ENCODE measurements around the gene RAB31. TPM values are rescaled to one million over a fixed set of nuclear protein-coding genes. Genes with fewer than 3 reads are reported as not detected.

RAB31 gene
- total RNA-seq, 3 donors from 2014 or later: 22.4 to 110 (median 32.4) TPM

DNA sequence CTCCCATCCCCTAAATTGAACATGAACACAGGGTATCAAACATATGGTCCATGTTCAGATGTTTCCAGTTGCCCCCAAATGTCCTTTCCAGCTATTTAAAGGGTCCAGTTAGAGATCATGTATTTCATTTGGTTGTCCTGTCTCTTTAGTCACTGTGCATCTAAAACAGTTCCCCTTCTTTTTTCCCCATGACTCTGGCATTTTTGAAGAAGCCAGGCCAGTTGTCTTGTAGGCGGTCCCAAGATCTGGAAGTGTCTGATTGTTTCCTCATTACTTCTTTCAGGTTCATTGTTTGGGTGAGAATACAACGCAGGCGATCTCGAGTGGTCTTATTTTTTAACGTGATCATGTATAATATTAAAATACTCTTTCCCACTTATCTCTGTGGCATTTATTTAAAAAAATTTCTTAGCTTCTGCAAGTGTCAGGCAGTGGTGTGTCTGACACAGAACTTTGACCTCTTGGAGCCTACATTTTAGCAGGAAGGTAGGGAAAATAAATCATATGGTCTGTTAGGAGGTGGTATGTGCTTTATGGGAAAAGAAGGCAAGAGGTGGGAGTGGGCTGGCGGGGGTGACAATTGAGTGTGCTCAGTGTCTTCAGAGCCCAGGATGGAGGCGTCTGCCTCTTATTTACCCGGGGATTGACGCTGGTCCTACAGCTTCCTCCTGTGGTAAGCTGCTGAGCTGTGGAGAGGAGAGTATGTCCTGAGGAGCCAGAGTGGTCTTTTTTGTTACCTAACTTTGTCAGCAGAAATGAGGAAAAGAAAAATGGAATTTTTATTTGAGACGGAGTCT lies 8.1 kb downstream of the RAB31 start:
- no peaks in the 10 kb centered on the region for H3K4me1 ChIP-seq
- H3K4me3 ChIP-seq: no peak overlapping the region
- H3K27me3 ChIP-seq: no peaks in the 10 kb centered on the region
- TF ChIP-seq, protein P1, sequence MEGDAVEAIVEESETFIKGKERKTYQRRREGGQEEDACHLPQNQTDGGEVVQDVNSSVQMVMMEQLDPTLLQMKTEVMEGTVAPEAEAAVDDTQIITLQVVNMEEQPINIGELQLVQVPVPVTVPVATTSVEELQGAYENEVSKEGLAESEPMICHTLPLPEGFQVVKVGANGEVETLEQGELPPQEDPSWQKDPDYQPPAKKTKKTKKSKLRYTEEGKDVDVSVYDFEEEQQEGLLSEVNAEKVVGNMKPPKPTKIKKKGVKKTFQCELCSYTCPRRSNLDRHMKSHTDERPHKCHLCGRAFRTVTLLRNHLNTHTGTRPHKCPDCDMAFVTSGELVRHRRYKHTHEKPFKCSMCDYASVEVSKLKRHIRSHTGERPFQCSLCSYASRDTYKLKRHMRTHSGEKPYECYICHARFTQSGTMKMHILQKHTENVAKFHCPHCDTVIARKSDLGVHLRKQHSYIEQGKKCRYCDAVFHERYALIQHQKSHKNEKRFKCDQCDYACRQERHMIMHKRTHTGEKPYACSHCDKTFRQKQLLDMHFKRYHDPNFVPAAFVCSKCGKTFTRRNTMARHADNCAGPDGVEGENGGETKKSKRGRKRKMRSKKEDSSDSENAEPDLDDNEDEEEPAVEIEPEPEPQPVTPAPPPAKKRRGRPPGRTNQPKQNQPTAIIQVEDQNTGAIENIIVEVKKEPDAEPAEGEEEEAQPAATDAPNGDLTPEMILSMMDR (IDR thresholded peaks at IDR 0.05): no peak
- TF ChIP-seq POLR2A (IDR thresholded peaks at IDR 0.05): no peak
- TF ChIP-seq POLR2AphosphoS5 (IDR thresholded peaks at IDR 0.05): no peak
- intact Hi-C loops (cut with DNase I; ENCODE audit: low total_unique reads): no loop called here
- H3K9me3 ChIP-seq: no peaks in the 10 kb centered on the region
- DNase-seq (ENCODE audit: low spot score in 2 of 2): no peak
- H3K27ac ChIP-seq: no peak overlapping the region
- no peaks in the 10 kb centered on the region for H3K36me3 ChIP-seq

DNA sequence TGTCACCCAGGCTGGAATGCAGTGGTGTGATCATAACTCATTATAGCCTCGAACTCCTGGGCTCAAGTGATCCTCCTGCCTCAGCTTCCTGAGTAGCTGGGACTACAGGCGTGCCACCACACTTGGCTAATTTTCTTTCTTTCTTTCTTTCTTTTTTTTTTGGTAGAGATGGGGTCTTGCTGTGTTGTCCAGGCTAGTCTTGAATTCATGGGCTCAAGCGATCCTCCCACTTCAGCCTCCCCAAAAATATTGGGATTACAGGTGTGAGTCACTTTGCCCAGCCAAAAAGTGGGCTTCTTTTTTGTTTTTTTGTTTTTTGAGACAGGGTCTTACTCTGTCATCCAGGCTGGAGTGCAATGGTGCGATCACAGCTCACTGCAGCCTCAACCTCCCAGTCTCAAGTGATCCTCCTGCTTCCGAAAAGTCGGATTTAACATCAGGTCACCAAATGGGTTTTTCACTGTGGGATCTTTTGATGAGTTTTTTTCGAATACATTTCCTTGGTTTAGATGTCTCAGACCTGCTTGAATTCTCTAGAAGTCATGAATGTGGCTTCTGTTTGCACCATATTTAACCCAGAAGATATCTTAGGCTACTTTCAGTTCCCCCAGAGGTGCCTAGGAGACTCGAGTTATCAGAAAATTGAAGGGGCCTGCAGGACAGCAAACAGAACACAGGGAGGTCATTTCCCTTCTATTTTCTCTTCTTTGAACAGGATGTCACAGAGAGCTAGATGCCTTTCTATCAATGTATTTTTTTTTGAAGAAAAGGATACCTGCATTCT lies 8.9 kb downstream of the RAB31 start:
- no peak for DNase-seq (ENCODE audit: low spot score in 2 of 2)
- no peaks in the 10 kb centered on the region for H3K36me3 ChIP-seq
- no peaks in the 10 kb centered on the region for H3K27me3 ChIP-seq
- TF ChIP-seq POLR2A (IDR thresholded peaks at IDR 0.05): no peak
- no peak for TF ChIP-seq POLR2AphosphoS5 (IDR thresholded peaks at IDR 0.05)
- TF ChIP-seq, protein P1 (IDR thresholded peaks at IDR 0.05): no peak
- no peak overlapping the region for H3K4me3 ChIP-seq
- no peaks in the 10 kb centered on the region for H3K9me3 ChIP-seq
- H3K27ac ChIP-seq: no peak overlapping the region
- H3K4me1 ChIP-seq: no peaks in the 10 kb centered on the region
- intact Hi-C loops (cut with DNase I; ENCODE audit: low total_unique reads): no loop called here

DNA sequence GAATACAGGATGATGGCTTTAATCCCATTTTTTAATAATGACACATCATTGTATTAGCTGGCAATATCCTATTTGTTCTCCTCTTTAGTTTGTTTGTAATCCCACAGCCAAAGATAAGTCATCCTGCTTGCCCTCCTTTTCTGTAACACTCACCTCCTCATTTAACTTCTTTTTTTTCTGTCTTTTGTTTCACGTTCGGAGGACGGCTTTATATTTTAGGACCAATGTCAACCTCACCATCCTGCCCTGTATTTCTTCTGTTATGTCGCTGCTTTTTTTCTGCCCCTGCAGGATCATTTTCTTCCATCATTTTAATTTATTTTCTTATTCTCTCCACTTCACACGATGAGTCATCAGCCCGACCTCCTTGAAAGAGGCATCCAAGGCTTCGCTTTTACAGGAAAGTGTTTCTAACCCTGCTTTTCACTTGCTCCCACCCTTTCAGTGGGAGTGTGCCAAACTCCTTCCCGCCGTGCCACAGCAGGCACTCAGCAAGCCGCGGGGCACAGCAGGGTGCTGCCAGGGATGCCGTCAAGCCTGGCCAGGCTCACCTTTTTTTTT lies 11.4 kb downstream of the RAB31 start:
- Histone ChIP-seq H3K27me3 (no peaks in the 10 kb centered on the region), H3K27ac (peak overlapping the region; percentile 66 to 68), H3K9me3 (no peaks in the 10 kb centered on the region), H3K4me1 (no peaks in the 10 kb centered on the region), H3K36me3 (no peaks in the 10 kb centered on the region), H3K4me3 (peak overlapping the region in 2 of 3 donors; percentile 9 to 34)
- peak; percentile 67 to 77 for DNase-seq (ENCODE audit: low spot score in 2 of 2)
- intact Hi-C loops (cut with DNase I; ENCODE audit: low total_unique reads): no loop called here
- peak in 2 of 3 donors; percentile 26 to 56 for TF ChIP-seq POLR2AphosphoS5 (IDR thresholded peaks at IDR 0.05)
- TF ChIP-seq, protein P1 (IDR thresholded peaks at IDR 0.05): no peak

DNA sequence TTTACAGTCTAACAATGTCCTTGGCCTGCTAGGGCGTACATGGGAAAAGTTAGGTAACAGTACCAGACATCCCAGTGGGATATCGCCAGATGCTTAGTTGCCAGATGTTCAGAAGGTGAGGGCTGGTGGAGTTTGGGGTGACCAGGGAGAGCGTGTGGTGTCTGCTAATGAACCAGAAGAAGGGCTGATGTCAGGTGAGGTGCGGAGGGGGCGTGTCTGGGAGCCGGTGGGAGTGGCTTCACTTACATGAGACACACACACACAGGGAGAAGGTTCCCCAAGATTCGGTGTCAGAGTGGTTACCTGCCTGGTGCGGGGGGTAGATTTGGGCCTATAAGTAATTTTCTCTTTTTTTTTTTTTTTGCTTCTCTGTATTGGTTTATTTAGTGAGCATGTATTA lies 12.2 kb downstream of the RAB31 start:
- H3K36me3 ChIP-seq: no peaks in the 10 kb centered on the region

More for the DNA sequence above, 12.2 kb downstream of the RAB31 start:
- TF ChIP-seq, protein P1 (IDR thresholded peaks at IDR 0.05): no peak
- no peak for TF ChIP-seq POLR2A (IDR thresholded peaks at IDR 0.05)
- Histone ChIP-seq H3K4me1 (no peaks in the 10 kb centered on the region), H3K27ac (peak overlapping the region in 1 of 2 donors; percentile 66), H3K4me3 (no peak overlapping the region), H3K27me3 (no peaks in the 10 kb centered on the region), H3K9me3 (no peaks in the 10 kb centered on the region)
- DNase-seq (ENCODE audit: low spot score in 2 of 2): no peak
- intact Hi-C loops (cut with DNase I; ENCODE audit: low total_unique reads): no loop called here

All from breast epithelium (tissue), 4 donors.